K562 (cell line): ENCODE data around the gene TBC1D16. TPM values are rescaled to one million over a fixed set of nuclear protein-coding genes. Genes with fewer than 3 reads are reported as not detected.

Experiments
- ATAC-seq: fragments of 200-7000 bp; cut with Tn5 transposase; 3 replicates; pipeline ENCODE4 v1.9.1; 2020; ENCODE audit warnings: moderate library complexity
- BruUV-seq: library from RNA; stranded (reverse); fragments of 400-500 nt; replicated peaks from 2 replicates; lab custom pipeline; 2021; lab: Mats Ljungman, UMichigan
- CTCF ChIA-PET: fragments of 300-600 bp; formaldehyde crosslinking; extraction: SDS; loops from one replicate; lab custom pipeline; 2021; ENCODE audit warnings: low intra/inter-chr PET ratio; lab: Yijun Ruan, JAX
- POLR2A ChIA-PET: fragments of 300-600, 350-650 bp; sonication (Branson Sonifier 250); formaldehyde crosslinking; extraction: SDS; loops from one replicate; lab custom pipeline; 2021; ENCODE audit warnings: antibody characterized with exemption, inconsistent platforms; lab: Yijun Ruan, JAX
- DNase-seq, 4 experiments: peaks; one replicate each; pipeline versions ENCODE4 v3.0.0 to v3.0.0-alpha.2; 2011 to 2018; ENCODE audit warnings: low spot score in 3 of 4, mixed read lengths in 3 of 4; ENCODE audit errors: extremely low read depth in 1 of 4
- FAIRE-seq: peaks from 2 replicates; lab custom pipeline; 2011; peaks lifted over from hg19 to GRCh38; lab: Jason Lieb, UNC
- H2AFZ ChIP-seq: 2 replicates; pipeline ENCODE4 v1.6.0; 2011; ENCODE audit warnings: low read depth, low read length, control low read depth, inconsistent platforms
- H3K27ac ChIP-seq: fragments of 200-600 bp; 3 replicates; pipeline ENCODE4 v1.8.0; 2011; ENCODE audit warnings: low read depth, mild to moderate bottlenecking, control low read depth, inconsistent platforms, low read length, moderate library complexity, mixed read lengths; ENCODE audit errors: extremely low read depth
- H3K27me3 ChIP-seq, 2 experiments: fragments of 300-600 bp in 1 of 2; 2 replicates in 1 of 2; 3 replicates in 1 of 2; pipeline versions ENCODE4 v1.6.0 to v1.8.0; 2011; ENCODE audit warnings: inconsistent platforms in 2 of 2, low read length in 2 of 2, mild to moderate bottlenecking in 1 of 2, mixed read lengths in 1 of 2, moderate library complexity in 1 of 2; ENCODE audit not compliant: control insufficient read depth in 2 of 2, insufficient read depth in 2 of 2
- H3K36me3 ChIP-seq: fragments of 300-600 bp; 3 replicates; pipeline ENCODE4 v1.8.0; 2011; ENCODE audit warnings: mild to moderate bottlenecking, low read length, inconsistent platforms; ENCODE audit not compliant: control insufficient read depth, insufficient read depth
- H3K4me1 ChIP-seq, 2 experiments: fragments of 200-600 bp in 1 of 2; replicated peaks in 1 of 2; 2 replicates in 1 of 2; 3 replicates in 1 of 2; pipeline versions ENCODE4 v1.5.1 to v1.8.0; 2011; ENCODE audit warnings: inconsistent platforms in 2 of 2, low read length in 2 of 2, mild to moderate bottlenecking in 1 of 2, mixed read lengths in 1 of 2, moderate library complexity in 1 of 2; ENCODE audit not compliant: control insufficient read depth in 2 of 2, insufficient read depth in 2 of 2
- H3K4me2 ChIP-seq: 2 replicates; pipeline ENCODE4 v1.6.1; 2011; ENCODE audit warnings: low read length, control low read depth, inconsistent platforms, mixed read lengths; ENCODE audit not compliant: insufficient read depth
- H3K4me3 ChIP-seq: fragments of 200-600 bp; sonication (generic), shearing (Covaris generic); 2 replicates; pipeline ENCODE4 v1.5.1; 2016; ENCODE audit warnings: control low read depth, inconsistent platforms
- H3K79me2 ChIP-seq: fragments of 200-600 bp; 3 replicates; pipeline ENCODE4 v1.8.0; 2011; ENCODE audit warnings: low read length, inconsistent platforms; ENCODE audit not compliant: control insufficient read depth, insufficient read depth
- H3K9ac ChIP-seq, 2 experiments: 2 replicates each; pipeline versions ENCODE4 v1.6.0 to v1.6.1; 2011; ENCODE audit warnings: low read depth in 2 of 2, low read length in 2 of 2, control low read depth in 1 of 2, inconsistent platforms in 1 of 2, mild to moderate bottlenecking in 1 of 2, mixed read lengths in 1 of 2; ENCODE audit not compliant: insufficient read depth in 1 of 2
- H3K9me1 ChIP-seq: one replicate; pipeline ENCODE4 v1.6.0; 2011; ENCODE audit warnings: inconsistent platforms, mild to moderate bottlenecking, low read length, moderate library complexity; ENCODE audit not compliant: control insufficient read depth, insufficient read depth
- H3K9me3 ChIP-seq: replicated peaks from 2 replicates; pipeline ENCODE4 v1.5.1; 2011; ENCODE audit warnings: low read depth, low read length, inconsistent platforms; ENCODE audit not compliant: control insufficient read depth, insufficient read depth
- H4K20me1 ChIP-seq: replicated peaks from 2 replicates; pipeline ENCODE4 v1.6.1; 2011; ENCODE audit warnings: low read length, inconsistent platforms, mixed read lengths; ENCODE audit not compliant: control insufficient read depth, insufficient read depth
- ILK ChIP-seq: fragments of 450-650 bp; IDR thresholded peaks from 2 replicates; pipeline ENCODE4 v1.6.1; 2016; ENCODE audit warnings: missing genetic modification characterization, low read depth, mild to moderate bottlenecking, missing compliant biosample characterization, moderate library complexity, borderline replicate concordance
- WGBS: fragments of 100-300 bp; shearing (Covaris generic); methylation state at CpG from one replicate; pipeline ENCODE4 v1.1.6; 2016; ENCODE audit warnings: low coverage, mixed read lengths; ENCODE audit not compliant: insufficient coverage; ENCODE audit errors: missing lambda C conversion rate; 5-methylcytosine and 5-hydroxymethylcytosine counted together
- in situ Hi-C: fragments of 300-500 bp; cut with MboI; formaldehyde crosslinking; loops from 4 replicates; pipeline ENCODE4 v1.15.0; 2018; ENCODE audit warnings: inconsistent platforms, mixed read lengths
- intact Hi-C: fragments of 100-400 bp; cut with micrococcal nuclease; formaldehyde crosslinking; loops from 2 replicates; pipeline ENCODE4 v1.14.2; 2022
- polyA plus RNA-seq, 8 experiments: library from polyadenylated mRNA; depleted of rRNA in 4 of 8; stranded (reverse) in 5 of 8; unstranded in 3 of 8; fragments of >200 nt; fragmentation: Nextera tagmentation in 2 of 8; fragmentation: Illumina TruSeq in 1 of 8; extraction: Ambion mirVana in 2 of 8; extraction: Trizol in 1 of 8; gene quantifications; 2 replicates each; pipeline versions ENCODE4 v1.2.1 to v1.2.3, GENCODE V29; 2011 to 2014; ENCODE audit warnings: inconsistent platforms in 1 of 8, missing spikeins in 1 of 8
- total RNA-seq, 7 experiments: library from RNA; depleted of rRNA in 6 of 7; stranded (reverse); fragments of >200 nt in 6 of 7; fragmentation: Illumina TruSeq in 2 of 7; extraction: Trizol in 2 of 7; gene quantifications; 2 replicates each; pipeline versions ENCODE4 v1.2.1 to v1.2.3, GENCODE V29; 2011 to 2021; ENCODE audit warnings: low replicate concordance in 1 of 7
- TF ChIP-seq, protein P1 (sequence below), 2 experiments: fragments of 450-650 bp in 1 of 2; sonication (generic) in 1 of 2; formaldehyde crosslinking in 1 of 2; IDR thresholded peaks in 1 of 2; conservative IDR thresholded peaks in 1 of 2; 2 replicates each; pipeline versions ENCODE4 v1.6.1 to v1.8.1; 2016 to 2023; ENCODE audit warnings: mild to moderate bottlenecking in 2 of 2, moderate library complexity in 2 of 2, inconsistent platforms in 1 of 2, missing genetic modification reagents in 1 of 2

Gene TBC1D16
- total and polyA plus RNA-seq, 9 of the 15 experiments (the other 6 are each of a cell fraction or from before 2014, with no cell fraction given) = 0.01 to 0.20 (median 0.03) TPM; not detected in 1

DNA sequence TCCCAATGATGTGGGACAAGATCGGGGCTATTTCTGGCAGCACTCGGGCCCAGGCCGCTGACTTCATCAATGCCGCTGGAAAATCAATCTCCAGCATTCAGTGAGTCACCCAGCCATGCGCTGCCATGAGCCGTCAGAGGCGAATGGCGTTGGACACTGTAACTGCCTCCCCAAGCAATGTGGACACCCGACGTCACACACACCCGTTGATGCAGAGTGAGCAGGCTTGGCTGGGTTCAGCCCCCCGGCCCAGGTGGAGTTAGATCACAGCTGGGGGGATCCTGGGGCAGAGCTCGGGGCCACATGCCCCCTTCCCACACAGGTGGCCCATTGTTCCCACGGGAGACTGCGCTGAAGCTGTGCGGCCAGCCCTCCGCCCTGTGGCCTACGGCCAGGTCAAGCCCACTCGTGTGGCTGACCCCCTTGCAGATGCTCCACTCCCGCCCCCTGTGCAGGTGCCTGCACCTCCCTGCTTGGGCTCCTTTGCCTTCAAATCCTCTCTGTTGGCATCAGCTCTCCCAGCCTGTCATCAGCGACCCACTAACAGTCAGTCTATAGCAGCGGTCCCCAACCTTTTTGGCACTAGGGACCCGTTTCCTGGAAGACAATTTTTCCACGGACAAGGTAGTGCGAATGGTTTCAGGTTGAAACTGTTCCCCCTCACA, 89.9 kb downstream of the TBC1D16 start:
- in situ Hi-C loops = no loop called here
- 8% methylated on average over 24 of the region's 25 CpGs for WGBS
- no peak for ATAC-seq
- H3K9me3 ChIP-seq = no peaks in the 10 kb centered on the region
- H3K9me1 ChIP-seq = peaks cover 2% of the 10 kb centered on the region
- no peak overlapping the region for H3K4me3 ChIP-seq
- H3K27me3 ChIP-seq = peaks cover 83 to 98% of the 10 kb centered on the region in 2 experiments
- no TSS peak for BruUV-seq
- no peaks in the 10 kb centered on the region for H3K79me2 ChIP-seq
- H3K4me1 ChIP-seq = peaks cover 0 to 65% of the 10 kb centered on the region in 2 experiments; a peak in 2 of 5 replicates
- peaks cover 50% of the 10 kb centered on the region for H4K20me1 ChIP-seq
- no peak for TF ChIP-seq ILK (tag)
- TF ChIP-seq, protein P1, sequence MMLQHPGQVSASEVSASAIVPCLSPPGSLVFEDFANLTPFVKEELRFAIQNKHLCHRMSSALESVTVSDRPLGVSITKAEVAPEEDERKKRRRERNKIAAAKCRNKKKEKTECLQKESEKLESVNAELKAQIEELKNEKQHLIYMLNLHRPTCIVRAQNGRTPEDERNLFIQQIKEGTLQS (IDR thresholded peaks at IDR 0.05) = 0 out of 2 replicates have a peak, but pooled peaks have one; percentile 15
- TF ChIP-seq, protein P1 (CRISPR knock-in tag; conservative IDR thresholded peaks at IDR 0.05) = no peak
- H3K27ac ChIP-seq = no peak overlapping the region
- ChIA-PET CTCF (no interaction called here), POLR2A (interaction anchor here (0.5 kb wide), 1 partner anchor 217 kb away, joined by 4 read pairs; no protein-coding TSS in a partner anchor)
- no peak overlapping the region for H3K4me2 ChIP-seq
- H3K36me3 ChIP-seq = no peaks in the 10 kb centered on the region
- H2AFZ ChIP-seq = no peak overlapping the region
- no peak for DNase-seq
- peak overlapping the region in 1 of 2 experiments; percentile 36; a peak in 1 of 4 replicates for H3K9ac ChIP-seq
- intact Hi-C loops = no loop called here
- FAIRE-seq = no peak
